ENCODE data around the gene ERICH3. TPM values are rescaled to one million over a fixed set of nuclear protein-coding genes. Genes with fewer than 3 reads are reported as not detected.

The ERICH3 gene
- total RNA-seq, 1 experiment from 2014 or later: not detected

DNA sequence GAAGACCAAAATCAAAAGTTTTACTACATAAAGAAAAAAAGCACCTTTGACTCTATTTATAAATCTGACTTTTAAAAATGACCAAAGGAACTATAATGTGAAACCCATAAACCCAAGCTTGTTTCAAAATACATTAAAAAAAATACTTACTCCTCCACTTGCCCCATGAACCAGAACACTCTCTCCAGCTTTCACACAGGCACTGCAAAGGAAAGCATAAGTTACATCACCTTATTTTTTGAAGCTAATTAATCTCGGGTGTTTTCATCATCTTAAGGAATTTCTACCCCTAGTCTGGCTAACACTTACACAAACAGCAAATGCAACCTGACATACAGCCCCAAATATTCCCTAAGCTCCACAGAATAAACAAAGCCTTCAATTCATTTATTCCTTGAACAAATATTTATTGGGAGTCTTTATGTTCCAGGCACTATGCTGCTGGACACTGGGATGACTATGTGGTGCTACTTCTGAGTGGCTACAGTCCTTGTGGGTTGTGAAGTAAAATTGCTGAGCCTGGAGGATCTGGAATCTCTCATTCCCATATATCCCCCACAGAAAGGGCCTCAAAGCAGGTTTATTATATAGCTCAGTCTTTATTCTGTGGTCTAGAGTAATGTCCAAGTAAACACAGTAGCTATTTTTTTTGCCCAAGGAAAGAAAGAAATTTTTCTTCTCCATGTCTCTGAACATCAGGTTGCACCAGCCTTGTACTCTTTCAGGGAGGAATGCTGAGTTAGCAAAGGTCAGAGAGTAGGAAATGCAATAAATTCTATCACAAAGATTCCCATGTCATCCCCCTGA, 41.0 kb upstream of the ERICH3 start:
- Histone ChIP-seq H3K4ac (ENCODE audit: low read depth, low read length) (no peak overlapping the region), H2AFZ (ENCODE audit: low read length) (no peak overlapping the region), H2BK15ac (ENCODE audit: low read depth, low read length) (no peak overlapping the region), H3K27ac (ENCODE audit: insufficient read length, low read depth, low read length) (no peak overlapping the region), H4K91ac (ENCODE audit: insufficient read length, low read depth, low read length) (no peak overlapping the region), H4K8ac (replicated peaks; ENCODE audit: insufficient read length, low read depth, low read length) (no peak overlapping the region), H3K79me2 (ENCODE audit: insufficient read depth, low read length) (no peaks in the 10 kb centered on the region), H2BK5ac (ENCODE audit: insufficient read length, low read length) (no peak overlapping the region), H2BK120ac (ENCODE audit: low read depth, low read length, poor library complexity, severe bottlenecking) (no peak overlapping the region), H3K18ac (ENCODE audit: insufficient read length, low read depth, low read length) (no peak overlapping the region), H3K27me3 (ENCODE audit: insufficient read depth, low read length) (no peaks in the 10 kb centered on the region), H2AK5ac (ENCODE audit: insufficient read length, low read length) (no peak overlapping the region), H3K4me2 (ENCODE audit: insufficient read depth, insufficient read length, low read length) (no peak overlapping the region), H4K20me1 (ENCODE audit: control insufficient read depth, insufficient read depth, insufficient read length) (no peaks in the 10 kb centered on the region), H2BK20ac (ENCODE audit: low read depth, low read length, poor library complexity, severe bottlenecking) (no peak overlapping the region), H2BK12ac (ENCODE audit: insufficient read length, low read depth, low read length) (no peak overlapping the region), H4K5ac (ENCODE audit: insufficient read length, low read depth, low read length) (no peak overlapping the region), H3K4me1 (ENCODE audit: insufficient read depth, low read length) (no peaks in the 10 kb centered on the region; the same call in 1 of the 2 replicates), H3K23ac (ENCODE audit: insufficient read length, low read depth, low read length) (no peak overlapping the region), H3T11ph (ENCODE audit: low read length) (no peak overlapping the region), H3K14ac (ENCODE audit: insufficient read depth, low read length) (no peak overlapping the region), H3K79me1 (ENCODE audit: insufficient read depth, low read depth, low read length, poor library complexity, severe bottlenecking) (no peaks in the 10 kb centered on the region), H3K23me2 (ENCODE audit: insufficient read length, low read depth, low read length, poor library complexity, severe bottlenecking) (no peaks in the 10 kb centered on the region), H3K9me3 (ENCODE audit: control insufficient read depth, low read depth, low read length) (no peaks in the 10 kb centered on the region), H3K56ac (ENCODE audit: insufficient read length, low read depth, low read length) (no peak overlapping the region), H3K9ac (ENCODE audit: extremely low read depth, insufficient read length, low read length) (no peak overlapping the region)
- no CpG with 5 or more reads among the region's 1 CpG for WGBS (ENCODE audit: extremely low coverage, insufficient read length, low lambda C conversion rate)
- H3K4me3 Mint-ChIP-seq: no peak overlapping the region
- DNase-seq: no peak
- H3K4me1 Mint-ChIP-seq: peaks cover 0 to 7% of the 10 kb centered on the region in 2 experiments; a peak in 2 of 4 replicates
- H3K9me3 Mint-ChIP-seq: no peaks in the 10 kb centered on the region
- H3K27me3 Mint-ChIP-seq (ENCODE audit: low read depth): no peaks in the 10 kb centered on the region
- H3K36me3 Mint-ChIP-seq (ENCODE audit: insufficient read depth in 1 of 3, low read depth in 3 of 3): peaks cover 0 to 8% (median 0%) of the 10 kb centered on the region in 3 experiments; a peak in 1 of 7 replicates
- TF ChIP-seq, protein P1, sequence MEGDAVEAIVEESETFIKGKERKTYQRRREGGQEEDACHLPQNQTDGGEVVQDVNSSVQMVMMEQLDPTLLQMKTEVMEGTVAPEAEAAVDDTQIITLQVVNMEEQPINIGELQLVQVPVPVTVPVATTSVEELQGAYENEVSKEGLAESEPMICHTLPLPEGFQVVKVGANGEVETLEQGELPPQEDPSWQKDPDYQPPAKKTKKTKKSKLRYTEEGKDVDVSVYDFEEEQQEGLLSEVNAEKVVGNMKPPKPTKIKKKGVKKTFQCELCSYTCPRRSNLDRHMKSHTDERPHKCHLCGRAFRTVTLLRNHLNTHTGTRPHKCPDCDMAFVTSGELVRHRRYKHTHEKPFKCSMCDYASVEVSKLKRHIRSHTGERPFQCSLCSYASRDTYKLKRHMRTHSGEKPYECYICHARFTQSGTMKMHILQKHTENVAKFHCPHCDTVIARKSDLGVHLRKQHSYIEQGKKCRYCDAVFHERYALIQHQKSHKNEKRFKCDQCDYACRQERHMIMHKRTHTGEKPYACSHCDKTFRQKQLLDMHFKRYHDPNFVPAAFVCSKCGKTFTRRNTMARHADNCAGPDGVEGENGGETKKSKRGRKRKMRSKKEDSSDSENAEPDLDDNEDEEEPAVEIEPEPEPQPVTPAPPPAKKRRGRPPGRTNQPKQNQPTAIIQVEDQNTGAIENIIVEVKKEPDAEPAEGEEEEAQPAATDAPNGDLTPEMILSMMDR (conservative IDR thresholded peaks at IDR 0.05): no peak
- no peak overlapping the region for H3K27ac Mint-ChIP-seq

All from H9 (cell line).